PC-9 (cell line): Measurements from ENCODE around the gene CCNF. TPM values are rescaled to one million over a fixed set of nuclear protein-coding genes. Genes with fewer than 3 reads are reported as not detected.
"Not testable (repeated sequence)": the region's sequence is repeated elsewhere in the genome, so short reads cannot be mapped to it uniquely, and the experiment has no call there.

Experiments
- BruUV-seq: library from RNA; stranded (reverse); fragments of 400-500 nt; replicated peaks from 2 replicates; lab custom pipeline; 2021; lab: Mats Ljungman, UMichigan
- CTCF ChIA-PET: fragments of 300-600 bp; sonication (Branson Sonifier 250); formaldehyde crosslinking; loops from one replicate; lab custom pipeline; 2022; ENCODE audit warnings: antibody characterized with exemption; lab: Charles Lee
- POLR2A ChIA-PET: fragments of 300-600 bp; sonication (Branson Sonifier 250); formaldehyde crosslinking; loops from one replicate; lab custom pipeline; 2022; ENCODE audit warnings: antibody characterized with exemption; ENCODE audit not compliant: unreplicated experiment; lab: Charles Lee
- DNase-seq, 2 experiments: peaks; one replicate each; pipeline versions ENCODE4 v3.0.0 to v3.0.0-alpha.2; 2015 to 2022; ENCODE audit warnings: mixed read lengths in 1 of 2
- H2AFZ ChIP-seq: fragments of 200-600 bp; sonication (generic); 2 replicates; pipeline ENCODE4 v1.8.1; 2017; ENCODE audit warnings: antibody characterized with exemption
- H3F3A ChIP-seq: fragments of 200-600 bp; sonication (generic); 2 replicates; pipeline ENCODE4 v1.8.1; 2017; ENCODE audit warnings: antibody characterized with exemption, mild to moderate bottlenecking, low read depth; ENCODE audit not compliant: insufficient read depth
- H3K27ac ChIP-seq: fragments of 200-600 bp; sonication (generic); 2 replicates; pipeline ENCODE4 v1.6.1; 2016; ENCODE audit warnings: mixed run types
- H3K27me3 ChIP-seq: fragments of 200-600 bp; sonication (generic); 2 replicates; pipeline ENCODE4 v1.6.1; 2016; ENCODE audit warnings: low read depth, mixed run types; ENCODE audit not compliant: insufficient read depth
- H3K36me3 ChIP-seq: fragments of 200-600 bp; sonication (generic); 2 replicates; pipeline ENCODE4 v1.6.1; 2016; ENCODE audit warnings: low read depth, mixed run types
- H3K4me1 ChIP-seq: fragments of 200-600 bp; sonication (generic); replicated peaks from 2 replicates; pipeline ENCODE4 v1.6.1; 2016; ENCODE audit warnings: mixed run types; ENCODE audit not compliant: insufficient read depth
- H3K4me2 ChIP-seq: fragments of 200-600 bp; sonication (generic); 2 replicates; pipeline ENCODE4 v1.6.1; 2017; ENCODE audit warnings: mixed run types
- H3K4me3 ChIP-seq: fragments of 200-600 bp; sonication (generic); 2 replicates; pipeline ENCODE4 v1.6.1; 2016; ENCODE audit warnings: mixed run types
- H3K79me2 ChIP-seq: fragments of 200-600 bp; sonication (generic); 2 replicates; pipeline ENCODE4 v1.6.1; 2017; ENCODE audit warnings: low read depth, mixed run types
- H3K9me2 ChIP-seq: fragments of 200-600 bp; sonication (generic); 2 replicates; pipeline ENCODE4 v1.8.1; 2017; ENCODE audit warnings: mild to moderate bottlenecking; ENCODE audit not compliant: insufficient read depth
- H3K9me3 ChIP-seq: fragments of 200-600 bp; sonication (generic); 2 replicates; pipeline ENCODE4 v1.8.1; 2016; ENCODE audit warnings: low read depth; ENCODE audit not compliant: insufficient read depth
- H4K20me1 ChIP-seq: fragments of 200-600 bp; sonication (generic); 2 replicates; pipeline ENCODE4 v1.8.1; 2017; ENCODE audit not compliant: insufficient read depth
- EZH2 ChIP-seq: fragments of 200-600 bp; sonication (generic); IDR thresholded peaks from 2 replicates; pipeline ENCODE4 v1.8.0; 2017; ENCODE audit warnings: antibody characterized with exemption, low read depth
- intact Hi-C: fragments of 100-400 bp; cut with micrococcal nuclease; formaldehyde crosslinking; loops from one replicate; pipeline ENCODE4 v1.10.0; 2022; ENCODE audit not compliant: unreplicated experiment
- total RNA-seq: library from RNA; stranded (reverse); gene quantifications from 2 replicates; pipeline ENCODE4 v1.2.3, GENCODE V29; 2021
- TF ChIP-seq, protein P1 (sequence below): fragments of 200-600 bp; sonication (generic); conservative IDR thresholded peaks from 2 replicates; pipeline ENCODE4 v1.6.1; 2017; ENCODE audit warnings: mixed run types, antibody characterized with exemption, mild to moderate bottlenecking, moderate library complexity

Gene CCNF
- total RNA-seq, 1 experiment from 2014 or later: 69.0 TPM

DNA sequence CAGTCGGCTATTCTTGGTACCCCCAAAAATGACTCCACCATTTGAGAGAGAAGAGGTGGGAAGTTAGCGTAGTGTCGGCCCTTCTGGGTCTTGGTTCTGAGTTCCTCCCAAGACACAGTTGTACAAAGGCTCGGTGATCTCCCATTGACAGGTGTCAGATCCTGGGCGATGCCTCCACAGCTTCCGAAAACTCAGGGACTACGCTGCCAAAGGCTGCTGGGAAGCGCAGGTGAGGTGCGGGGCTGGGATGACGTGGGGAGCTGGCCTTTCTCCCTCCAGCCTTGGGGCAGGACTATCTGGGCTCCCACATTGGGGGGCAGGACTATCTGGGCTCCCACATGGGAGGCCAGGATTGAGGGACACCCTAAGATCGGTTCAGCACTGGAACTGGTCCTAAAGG, 10.4 kb downstream of the CCNF start:
- no peak for DNase-seq
- Histone ChIP-seq H3K4me2 (no peak overlapping the region), H3K9me3 (no peaks in the 10 kb centered on the region), H3K36me3 (peaks cover 23% of the 10 kb centered on the region), H3K79me2 (no peaks in the 10 kb centered on the region), H3K4me1 (no peaks in the 10 kb centered on the region), H3K4me3 (no peak overlapping the region), H2AFZ (no peak overlapping the region), H3F3A (peaks cover 2% of the 10 kb centered on the region; the same call in 1 of the 2 replicates), H3K27me3 (no peaks in the 10 kb centered on the region), H4K20me1 (no peaks in the 10 kb centered on the region), H3K27ac (no peak overlapping the region), H3K9me2 (no peaks in the 10 kb centered on the region)
- TF ChIP-seq, protein P1, sequence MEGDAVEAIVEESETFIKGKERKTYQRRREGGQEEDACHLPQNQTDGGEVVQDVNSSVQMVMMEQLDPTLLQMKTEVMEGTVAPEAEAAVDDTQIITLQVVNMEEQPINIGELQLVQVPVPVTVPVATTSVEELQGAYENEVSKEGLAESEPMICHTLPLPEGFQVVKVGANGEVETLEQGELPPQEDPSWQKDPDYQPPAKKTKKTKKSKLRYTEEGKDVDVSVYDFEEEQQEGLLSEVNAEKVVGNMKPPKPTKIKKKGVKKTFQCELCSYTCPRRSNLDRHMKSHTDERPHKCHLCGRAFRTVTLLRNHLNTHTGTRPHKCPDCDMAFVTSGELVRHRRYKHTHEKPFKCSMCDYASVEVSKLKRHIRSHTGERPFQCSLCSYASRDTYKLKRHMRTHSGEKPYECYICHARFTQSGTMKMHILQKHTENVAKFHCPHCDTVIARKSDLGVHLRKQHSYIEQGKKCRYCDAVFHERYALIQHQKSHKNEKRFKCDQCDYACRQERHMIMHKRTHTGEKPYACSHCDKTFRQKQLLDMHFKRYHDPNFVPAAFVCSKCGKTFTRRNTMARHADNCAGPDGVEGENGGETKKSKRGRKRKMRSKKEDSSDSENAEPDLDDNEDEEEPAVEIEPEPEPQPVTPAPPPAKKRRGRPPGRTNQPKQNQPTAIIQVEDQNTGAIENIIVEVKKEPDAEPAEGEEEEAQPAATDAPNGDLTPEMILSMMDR: no peak
- no peak for TF ChIP-seq EZH2
- no TSS peak for BruUV-seq
- intact Hi-C loops: no loop called here
- POLR2A ChIA-PET: no interaction called here
- CTCF ChIA-PET: no interaction called here

DNA sequence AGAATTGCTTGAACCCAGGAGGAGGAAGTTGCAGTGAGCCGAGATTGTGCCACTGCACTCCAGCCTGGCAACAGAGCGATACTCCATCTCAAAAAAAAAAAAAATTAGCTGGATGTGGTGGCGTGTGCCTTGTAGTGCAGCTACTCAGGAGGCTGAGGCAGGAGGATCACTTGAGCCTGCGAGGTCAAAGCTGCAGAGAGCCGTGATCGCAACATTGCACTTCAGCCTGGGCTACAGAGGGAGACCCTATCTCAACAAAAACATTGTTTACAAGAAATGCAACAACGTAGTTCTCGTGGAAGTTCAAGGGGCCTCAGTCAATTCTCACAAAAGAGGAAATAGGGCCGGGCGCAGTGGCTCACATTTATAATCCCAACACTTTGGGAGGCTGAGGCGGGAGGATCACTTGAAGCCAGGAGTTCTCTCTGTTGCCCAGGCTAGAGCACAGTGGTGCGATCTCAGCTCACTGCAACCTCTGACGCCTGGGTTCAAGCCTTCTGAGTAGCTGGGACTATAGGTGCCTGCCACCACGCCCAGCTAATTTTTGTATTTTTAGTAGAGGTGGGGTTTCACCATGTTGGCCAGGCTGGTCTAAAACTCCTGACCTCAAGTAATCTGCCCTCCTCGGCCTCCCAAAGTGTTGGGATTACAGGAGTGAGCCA, 12.0 kb downstream of the CCNF start:
- H2AFZ ChIP-seq, POLR2A ChIA-PET, CTCF ChIA-PET, H3K79me2 ChIP-seq, H3K4me1 ChIP-seq, H3K9me2 ChIP-seq, H3K9me3 ChIP-seq, H3K27me3 ChIP-seq, DNase-seq, intact Hi-C loops, H3K4me3 ChIP-seq, H3K4me2 ChIP-seq, H4K20me1 ChIP-seq, H3K27ac ChIP-seq: not testable (repeated sequence)
- H3K36me3 ChIP-seq: peaks cover 21% of the 10 kb centered on the region
- BruUV-seq: TSS peak; percentile 7
- peaks cover 13% of the 10 kb centered on the region for H3F3A ChIP-seq

DNA sequence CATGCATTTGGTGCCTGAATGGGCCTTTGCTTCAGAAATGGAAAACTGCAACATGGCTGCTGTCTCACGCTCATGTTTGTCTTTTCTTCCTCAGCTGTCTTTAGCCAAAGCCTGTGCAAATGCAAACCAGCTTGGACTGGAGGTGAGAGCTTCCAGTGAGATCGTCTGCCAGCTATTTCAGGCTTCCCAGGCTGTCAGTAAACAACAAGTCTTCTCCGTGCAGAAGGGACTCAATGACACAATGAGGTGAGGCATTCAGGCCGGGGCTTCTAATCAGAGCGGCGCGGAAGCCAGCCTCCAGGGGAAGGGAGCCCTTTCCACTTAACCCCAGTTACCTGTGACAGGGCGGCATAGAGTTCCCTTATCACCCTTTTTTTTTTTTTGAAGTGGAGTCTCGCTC, 14.3 kb downstream of the CCNF start:
- no TSS peak for BruUV-seq
- H3K9me3 ChIP-seq: no peaks in the 10 kb centered on the region
- no peak overlapping the region for H3K4me3 ChIP-seq
- H3K9me2 ChIP-seq: no peaks in the 10 kb centered on the region
- H3K27ac ChIP-seq: no peak overlapping the region
- no peak overlapping the region for H3K4me2 ChIP-seq
- H3F3A ChIP-seq: peaks cover 36% of the 10 kb centered on the region
- no peaks in the 10 kb centered on the region for H3K27me3 ChIP-seq
- peaks cover 5% of the 10 kb centered on the region; the same call in 1 of the 2 replicates for H4K20me1 ChIP-seq
- no peak for DNase-seq
- peaks cover 23% of the 10 kb centered on the region for H3K36me3 ChIP-seq
- TF ChIP-seq, protein P1: no peak
- TF ChIP-seq EZH2: no peak
- ChIA-PET POLR2A (no interaction called here), CTCF (interaction anchor here (0.6 kb wide), 1 partner anchor 140 kb away, joined by 3 read pairs; no protein-coding TSS in a partner anchor)
- H3K4me1 ChIP-seq: peaks cover 29% of the 10 kb centered on the region
- intact Hi-C loops: no loop called here
- H3K79me2 ChIP-seq: peaks cover 1% of the 10 kb centered on the region; the same call in 1 of the 2 replicates
- no peak overlapping the region for H2AFZ ChIP-seq
